ENCODE measurements around the gene PLEKHA7.
A peak's percentile ranks its signal among the peaks of the same experiment; 100 is the strongest.
"Not testable (repeated sequence)": the region's sequence is repeated elsewhere in the genome, so short reads cannot be mapped to it uniquely, and the experiment has no call there.

PLEKHA7 gene

GRCh38 chr11:16874275-16874975 lies 139.8 kb downstream of the PLEKHA7 start:
- in situ Hi-C loops (cut with HindIII; ENCODE audit: low pct_ligation_motif_present, low pct_unique_long_range_greater_than_20kb, low sequenced_read_pairs): no loop called here
- DNase-seq: no peak

DNA sequence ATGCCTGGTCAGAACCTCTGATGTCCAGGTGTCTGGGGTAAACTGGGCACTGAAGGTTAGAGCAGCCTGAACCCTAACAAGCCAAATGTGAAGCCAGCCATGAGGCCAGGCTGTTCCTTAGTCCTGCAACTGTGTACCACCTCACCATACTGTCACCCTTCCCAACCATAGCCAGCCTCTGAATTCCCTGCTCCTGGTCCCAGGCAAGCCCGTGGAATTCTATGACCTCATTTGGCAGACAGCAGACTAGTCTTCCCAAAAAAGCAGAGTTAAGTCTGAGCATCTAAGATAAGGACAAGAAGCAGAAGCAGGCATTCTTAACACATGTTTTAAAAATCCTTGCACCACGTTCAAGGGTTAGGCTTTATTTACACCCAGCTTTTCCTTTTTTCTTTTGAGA lies 140.9 kb downstream of the PLEKHA7 start:
- in situ Hi-C loops (cut with HindIII; ENCODE audit: low pct_ligation_motif_present, low pct_unique_long_range_greater_than_20kb, low sequenced_read_pairs): no loop called here
- DNase-seq: no peak

DNA sequence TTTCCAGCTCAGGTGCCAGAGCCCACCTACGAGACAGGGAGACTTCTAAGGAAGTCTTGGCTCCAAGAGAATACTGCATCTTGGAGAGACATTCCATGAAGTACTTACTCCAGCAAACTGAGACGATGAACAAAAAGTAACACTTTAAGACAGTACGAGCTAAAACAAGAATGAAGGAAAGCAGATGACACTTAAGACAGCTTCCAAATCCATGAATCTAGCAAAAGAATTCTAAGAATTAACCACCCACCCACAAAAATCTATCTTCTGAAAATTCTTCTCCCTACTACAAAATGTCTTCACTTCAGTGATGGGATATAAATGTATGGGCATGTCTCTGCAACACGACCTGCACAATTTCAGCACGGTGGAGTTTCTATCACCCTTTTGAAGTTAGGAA lies 142.8 kb downstream of the PLEKHA7 start:
- in situ Hi-C loops (cut with HindIII; ENCODE audit: low pct_ligation_motif_present, low pct_unique_long_range_greater_than_20kb, low sequenced_read_pairs): no loop called here
- no peak for DNase-seq

DNA sequence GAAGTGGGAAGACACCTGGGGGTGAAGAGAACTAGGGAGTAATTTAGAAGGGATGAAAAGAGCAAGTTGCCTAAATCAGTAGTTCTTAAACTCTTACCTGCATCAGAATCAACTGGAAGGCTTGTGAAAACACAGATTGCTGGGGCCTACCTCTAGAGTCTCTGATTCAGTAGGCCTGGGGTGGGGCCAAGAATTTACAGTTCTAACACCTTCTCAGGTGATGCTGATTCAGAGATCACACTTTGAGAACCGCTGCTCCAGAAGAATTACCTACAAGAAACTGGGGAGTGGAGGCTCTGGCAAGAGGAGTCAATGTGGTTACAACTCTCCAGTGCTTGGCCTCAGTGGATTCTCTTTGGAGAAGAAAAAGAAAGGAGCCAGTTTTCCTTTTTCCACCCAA lies 147.1 kb downstream of the PLEKHA7 start:
- in situ Hi-C loops (cut with HindIII; ENCODE audit: low pct_ligation_motif_present, low pct_unique_long_range_greater_than_20kb, low sequenced_read_pairs): no loop called here
- DNase-seq: no peak

GRCh38 chr11:16864428-16864827 lies 149.8 kb downstream of the PLEKHA7 start:
- in situ Hi-C loops (cut with HindIII; ENCODE audit: low pct_ligation_motif_present, low pct_unique_long_range_greater_than_20kb, low sequenced_read_pairs); DNase-seq: not testable (repeated sequence)

DNA sequence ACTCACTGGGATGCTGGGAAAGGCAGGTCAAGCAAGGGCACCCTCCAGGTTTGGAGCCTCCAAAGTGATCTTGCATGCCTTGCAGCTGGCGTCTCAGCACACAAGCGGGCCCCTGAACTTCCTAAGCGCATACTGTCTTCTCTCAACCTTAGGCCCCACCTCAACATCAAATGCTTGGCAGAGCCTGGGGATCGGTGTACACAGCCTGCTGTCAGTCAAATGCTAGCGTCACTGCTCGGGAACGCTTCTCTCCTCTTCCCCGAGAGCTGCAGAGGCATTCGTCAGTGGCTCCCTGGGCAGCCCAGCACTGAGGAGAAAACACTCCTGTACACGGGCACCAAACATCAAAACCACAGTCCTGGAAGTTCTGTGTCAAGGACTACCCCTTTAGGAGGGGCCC lies 150.8 kb downstream of the PLEKHA7 start:
- DNase-seq: no peak
- in situ Hi-C loops (cut with HindIII; ENCODE audit: low pct_ligation_motif_present, low pct_unique_long_range_greater_than_20kb, low sequenced_read_pairs): no loop called here

DNA sequence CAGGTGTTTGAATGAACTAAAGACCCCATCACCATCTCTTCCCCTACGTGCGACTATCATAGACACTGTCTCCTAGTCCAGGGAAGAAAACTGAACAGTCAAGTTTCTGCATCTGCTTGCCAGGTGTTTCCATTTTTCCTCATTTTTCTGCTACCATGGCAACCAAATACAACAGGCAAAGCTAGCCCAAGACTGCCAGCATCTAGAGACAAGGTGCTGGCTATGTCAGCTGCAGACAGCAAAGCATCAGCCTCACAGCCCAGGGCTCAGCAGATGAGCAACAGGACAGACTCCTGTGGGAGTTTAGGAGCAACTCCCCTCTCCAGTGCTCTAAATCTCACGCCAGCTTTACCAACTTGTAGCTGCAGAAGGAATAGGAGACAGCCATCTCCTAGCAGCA lies 151.5 kb downstream of the PLEKHA7 start:
- no peak for DNase-seq
- in situ Hi-C loops (cut with HindIII; ENCODE audit: low pct_ligation_motif_present, low pct_unique_long_range_greater_than_20kb, low sequenced_read_pairs): no loop called here

GRCh38 chr11:16861862-16862261 lies 152.4 kb downstream of the PLEKHA7 start:
- no peak for DNase-seq
- in situ Hi-C loops (cut with HindIII; ENCODE audit: low pct_ligation_motif_present, low pct_unique_long_range_greater_than_20kb, low sequenced_read_pairs): no loop called here

DNA sequence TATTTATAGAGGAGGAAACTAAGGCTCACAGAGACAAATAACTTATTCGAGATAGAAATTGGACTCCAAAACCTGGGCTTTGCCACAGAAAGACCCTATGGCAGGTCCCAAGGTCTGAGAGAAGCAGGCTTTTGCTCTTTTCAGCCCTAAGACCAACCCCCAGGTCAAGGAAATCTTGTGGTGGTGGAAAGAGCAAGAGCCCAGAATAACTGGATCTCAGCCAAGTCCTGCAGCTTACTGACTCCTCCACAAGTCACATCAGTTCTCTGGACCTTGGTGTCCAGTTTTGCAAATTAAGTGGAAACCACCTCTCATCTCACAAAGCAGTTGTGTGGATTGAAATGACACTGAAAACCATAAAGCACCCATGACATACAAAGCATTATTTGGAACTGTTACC lies 153.6 kb downstream of the PLEKHA7 start:
- DNase-seq: no peak
- in situ Hi-C loops (cut with HindIII; ENCODE audit: low pct_ligation_motif_present, low pct_unique_long_range_greater_than_20kb, low sequenced_read_pairs): no loop called here

DNA sequence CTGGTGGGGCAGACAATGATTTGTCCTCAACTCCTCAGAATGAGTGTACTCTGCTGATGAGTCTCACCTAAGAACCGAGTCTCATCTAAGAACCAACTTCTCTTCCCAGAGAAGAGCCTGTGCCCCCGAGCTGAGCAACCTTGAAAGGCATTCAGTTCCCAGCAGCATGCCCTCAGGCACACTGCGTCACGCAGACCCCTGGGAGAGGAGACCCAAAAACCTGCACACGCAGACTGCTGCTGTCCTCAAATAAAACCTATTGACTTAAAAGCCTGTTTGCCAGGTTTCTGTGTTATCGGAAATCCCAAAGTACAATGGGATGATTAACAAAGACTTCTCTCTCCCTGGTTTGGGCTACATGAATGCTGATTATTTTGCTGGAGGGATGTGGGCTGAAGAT lies 154.6 kb downstream of the PLEKHA7 start:
- in situ Hi-C loops (cut with HindIII; ENCODE audit: low pct_ligation_motif_present, low pct_unique_long_range_greater_than_20kb, low sequenced_read_pairs): no loop called here
- DNase-seq: no peak

GRCh38 chr11:16857186-16857585 lies 157.0 kb downstream of the PLEKHA7 start:
- no peak for DNase-seq
- in situ Hi-C loops (cut with HindIII; ENCODE audit: low pct_ligation_motif_present, low pct_unique_long_range_greater_than_20kb, low sequenced_read_pairs): no loop called here

GRCh38 chr11:16856022-16856471 lies 158.2 kb downstream of the PLEKHA7 start:
- no peak for DNase-seq
- in situ Hi-C loops (cut with HindIII; ENCODE audit: low pct_ligation_motif_present, low pct_unique_long_range_greater_than_20kb, low sequenced_read_pairs): no loop called here

DNA sequence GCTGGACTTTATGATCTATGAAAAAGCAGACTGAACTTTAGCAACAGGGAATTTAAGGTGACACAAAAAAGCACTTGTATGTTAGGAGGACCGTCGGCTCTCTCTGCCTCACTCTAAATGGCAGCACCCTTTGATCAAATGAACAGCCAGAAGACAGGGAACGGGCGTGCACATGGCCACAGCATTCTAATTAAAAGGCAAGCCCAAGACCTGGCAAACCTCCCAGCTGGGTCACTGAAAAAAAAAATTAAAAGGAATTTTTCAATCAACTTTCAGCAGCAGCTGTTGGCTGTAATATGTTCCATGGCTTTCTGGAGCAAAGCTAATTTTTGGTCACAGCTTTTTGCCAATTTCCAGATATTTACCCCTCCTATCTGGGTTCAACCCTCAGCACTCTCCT lies 159.2 kb downstream of the PLEKHA7 start:
- in situ Hi-C loops (cut with HindIII; ENCODE audit: low pct_ligation_motif_present, low pct_unique_long_range_greater_than_20kb, low sequenced_read_pairs): no loop called here
- DNase-seq: no peak

DNA sequence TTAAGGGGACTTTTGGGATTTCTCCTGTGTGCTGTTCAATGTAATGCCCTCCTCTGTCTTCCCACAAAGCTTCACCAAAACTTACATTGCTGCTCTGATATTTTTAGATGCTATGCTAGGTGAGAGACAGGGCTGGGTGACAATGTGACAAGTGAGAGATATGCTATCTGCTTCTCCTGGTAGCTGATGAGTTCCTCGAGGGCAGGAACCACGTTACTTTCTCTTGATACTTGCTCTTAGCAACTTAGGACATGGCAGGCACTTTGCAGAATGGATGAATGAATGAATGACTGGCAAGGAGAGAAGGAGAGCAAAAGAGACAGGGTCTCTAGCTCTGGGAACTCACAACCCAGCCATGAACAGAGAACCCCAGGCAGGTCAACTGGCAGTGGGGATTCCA lies 160.4 kb downstream of the PLEKHA7 start:
- in situ Hi-C loops (cut with HindIII; ENCODE audit: low pct_ligation_motif_present, low pct_unique_long_range_greater_than_20kb, low sequenced_read_pairs): no loop called here
- DNase-seq: no peak

GRCh38 chr11:16853266-16853665 lies 160.9 kb downstream of the PLEKHA7 start:
- in situ Hi-C loops (cut with HindIII; ENCODE audit: low pct_ligation_motif_present, low pct_unique_long_range_greater_than_20kb, low sequenced_read_pairs): no loop called here

DNA sequence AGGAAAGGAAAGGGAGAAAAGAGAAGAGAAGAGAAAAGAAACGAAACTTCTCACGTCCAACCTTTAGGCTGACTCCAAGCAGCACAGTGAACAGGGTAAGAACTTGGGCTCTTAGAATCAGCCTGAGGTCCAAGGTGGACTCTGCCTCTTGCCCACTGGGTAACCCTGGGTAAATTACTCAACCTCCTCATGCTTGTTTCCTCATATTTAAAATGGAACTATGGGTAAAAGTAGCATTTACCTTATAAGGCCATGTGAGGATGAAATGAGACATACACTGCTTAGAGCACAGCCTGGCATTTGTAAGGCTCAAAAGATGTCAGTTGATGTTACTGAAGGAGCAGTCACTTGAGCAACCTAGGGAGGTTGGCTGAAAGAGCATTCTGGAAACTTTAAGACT lies 167.9 kb downstream of the PLEKHA7 start:
- DNase-seq: no peak
- in situ Hi-C loops (cut with HindIII; ENCODE audit: low pct_ligation_motif_present, low pct_unique_long_range_greater_than_20kb, low sequenced_read_pairs): no loop called here

More at GRCh38 chr11:16853266-16853665, 160.9 kb downstream of the PLEKHA7 start:
- DNase-seq: no peak

- DNase-seq: no peak
- in situ Hi-C loops (cut with HindIII; ENCODE audit: low pct_ligation_motif_present, low pct_unique_long_range_greater_than_20kb, low sequenced_read_pairs): no loop called here
Observed at GRCh38 chr11:16844268-16844771, 169.9 kb downstream of the PLEKHA7 start.

- in situ Hi-C loops (cut with HindIII; ENCODE audit: low pct_ligation_motif_present, low pct_unique_long_range_greater_than_20kb, low sequenced_read_pairs): no loop called here
Observed at GRCh38 chr11:16843294-16843693, 170.9 kb downstream of the PLEKHA7 start.

GRCh38 chr11:16841984-16842383 lies 172.2 kb downstream of the PLEKHA7 start:
- no peak for DNase-seq
- in situ Hi-C loops (cut with HindIII; ENCODE audit: low pct_ligation_motif_present, low pct_unique_long_range_greater_than_20kb, low sequenced_read_pairs): no loop called here

More at GRCh38 chr11:16843294-16843693, 170.9 kb downstream of the PLEKHA7 start:
- no peak for DNase-seq

DNA sequence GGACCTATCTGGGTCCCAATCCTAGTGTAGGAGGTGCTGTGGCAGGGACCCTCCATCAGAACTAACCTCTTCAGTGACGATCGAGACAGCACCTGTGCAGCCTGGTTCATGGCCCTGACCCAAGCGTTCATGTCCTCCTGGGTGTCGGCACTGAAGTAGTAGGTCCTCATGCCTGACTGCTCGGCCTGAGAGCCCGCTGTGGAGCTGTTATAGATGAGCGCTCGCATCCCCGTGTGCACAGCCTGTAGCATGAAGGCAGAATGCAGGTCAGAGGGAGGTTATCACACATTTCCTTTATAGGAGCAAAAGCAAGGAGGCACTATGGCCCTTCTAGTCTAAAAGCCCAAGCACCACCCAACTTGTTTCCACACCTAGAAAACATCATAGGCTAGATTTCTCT lies 172.7 kb downstream of the PLEKHA7 start:
- in situ Hi-C loops (cut with HindIII; ENCODE audit: low pct_ligation_motif_present, low pct_unique_long_range_greater_than_20kb, low sequenced_read_pairs): no loop called here
- peak; percentile 58 for DNase-seq
